HCT116 (cell line): Measurements from ENCODE around the gene ARNT2. TPM values are rescaled to one million over a fixed set of nuclear protein-coding genes. Genes with fewer than 3 reads are reported as not detected.

ENCODE experiments used
- ATAC-seq: fragments of 200-7000 bp; cut with Tn5 transposase; 2 replicates; pipeline ENCODE4 v1.9.1; 2020; ENCODE audit warnings: mild to moderate bottlenecking, moderate library complexity
- BruUV-seq: library from RNA; stranded (reverse); fragments of 400-500 nt; replicated peaks from 2 replicates; lab custom pipeline; 2021; lab: Mats Ljungman, UMichigan
- CTCF ChIA-PET: fragments of 300-600 bp; sonication (Branson Sonifier 250); formaldehyde crosslinking; loops from one replicate; lab custom pipeline; 2021; ENCODE audit warnings: antibody characterized with exemption; lab: Charles Lee
- POLR2A ChIA-PET: fragments of 300-600, 350-600 bp; sonication (Branson Sonifier 250); formaldehyde crosslinking; loops from one replicate; lab custom pipeline; 2021; ENCODE audit warnings: antibody characterized with exemption; lab: Charles Lee
- RAD21 ChIA-PET, 2 experiments: fragments of 300-600 bp; sonication (Branson Sonifier 250); formaldehyde crosslinking; loops; one replicate each; lab custom pipeline; 2023; ENCODE audit warnings: low total read pairs in 2 of 2; ENCODE audit not compliant: uncharacterized antibody in 2 of 2, unreplicated experiment in 2 of 2, low non-redundant PET in 1 of 2; lab: Charles Lee
- DNase-seq: peaks from one replicate; pipeline ENCODE4 v3.0.0-alpha.2; 2010; ENCODE audit warnings: low read depth, low spot score
- H2AFZ ChIP-seq: fragments of 200-600 bp; shearing (Covaris generic), sonication (generic); 2 replicates; pipeline ENCODE4 v1.6.1; 2017; ENCODE audit warnings: low read depth, mixed run types, mixed read lengths, antibody characterized with exemption, low read length; ENCODE audit not compliant: poor library complexity, severe bottlenecking
- H3K27ac ChIP-seq: 2 replicates; pipeline ENCODE4 v1.5.1; 2012; ENCODE audit warnings: low read depth, low read length
- H3K27me3 ChIP-seq: fragments of 200-600 bp; sonication (generic); 2 replicates; pipeline ENCODE4 v1.6.1; 2016; ENCODE audit warnings: mixed run types, low read length, mixed read lengths; ENCODE audit not compliant: insufficient read depth
- H3K36me3 ChIP-seq, 2 experiments: fragments of 200-500 bp in 1 of 2; fragments of 200-600 bp in 1 of 2; sonication (Bioruptor generic) in 1 of 2; sonication (generic) in 1 of 2; 2 replicates each; pipeline versions ENCODE4 v1.5.1 to v1.6.1; 2014 to 2016; ENCODE audit warnings: low read length in 2 of 2, inconsistent platforms in 1 of 2, mixed read lengths in 1 of 2, mixed run types in 1 of 2; ENCODE audit not compliant: insufficient read depth in 2 of 2, control insufficient read depth in 1 of 2
- H3K4me1 ChIP-seq, 2 experiments: fragments of 200-600 bp in 1 of 2; sonication (generic) in 1 of 2; 2 replicates each; pipeline versions ENCODE4 v1.5.1 to v1.6.1; 2012 to 2017; ENCODE audit warnings: low read length in 2 of 2, inconsistent platforms in 1 of 2, mild to moderate bottlenecking in 1 of 2, mixed read lengths in 1 of 2, mixed run types in 1 of 2, moderate library complexity in 1 of 2; ENCODE audit not compliant: insufficient read depth in 2 of 2, control insufficient read depth in 1 of 2
- H3K4me2 ChIP-seq: fragments of 200-600 bp; sonication (generic); 2 replicates; pipeline ENCODE4 v1.6.1; 2017; ENCODE audit warnings: mixed run types, low read length, mixed read lengths
- H3K4me3 ChIP-seq, 2 experiments: fragments of 200-600 bp in 1 of 2; sonication (generic) in 1 of 2; replicated peaks in 1 of 2; 2 replicates each; pipeline ENCODE4 v1.5.1; 2011 to 2016; ENCODE audit warnings: low read length in 2 of 2, control low read depth in 1 of 2, low read depth in 1 of 2, mild to moderate bottlenecking in 1 of 2, mixed read lengths in 1 of 2, mixed run types in 1 of 2
- H3K79me2 ChIP-seq: fragments of 200-600 bp; sonication (generic); 2 replicates; pipeline ENCODE4 v1.6.1; 2017; ENCODE audit warnings: mild to moderate bottlenecking, mixed run types, low read length, moderate library complexity, mixed read lengths; ENCODE audit not compliant: insufficient read depth
- H3K9ac ChIP-seq: fragments of 200-600 bp; sonication (generic); 2 replicates; pipeline ENCODE4 v1.6.1; 2016; ENCODE audit warnings: low read length, mixed read lengths
- H3K9me2 ChIP-seq: fragments of 200-600 bp; sonication (generic), shearing (Covaris generic); 2 replicates; pipeline ENCODE4 v1.6.1; 2017; ENCODE audit warnings: mixed run types, mild to moderate bottlenecking, moderate library complexity; ENCODE audit not compliant: insufficient read depth
- H3K9me3 ChIP-seq, 2 experiments: fragments of 200-500 bp in 1 of 2; fragments of 200-600 bp in 1 of 2; sonication (Bioruptor generic) in 1 of 2; sonication (generic) in 1 of 2; 2 replicates each; pipeline ENCODE4 v1.6.1; 2014 to 2017; ENCODE audit warnings: low read length in 2 of 2, mixed read lengths in 2 of 2, inconsistent platforms in 1 of 2, low read depth in 1 of 2, mild to moderate bottlenecking in 1 of 2, mixed run types in 1 of 2, moderate library complexity in 1 of 2; ENCODE audit not compliant: control insufficient read depth in 1 of 2, insufficient read depth in 1 of 2
- H4K20me1 ChIP-seq: fragments of 200-600 bp; sonication (generic), shearing (Covaris generic); 2 replicates; pipeline ENCODE4 v1.6.1; 2017; ENCODE audit warnings: mixed run types, mild to moderate bottlenecking, moderate library complexity; ENCODE audit not compliant: insufficient read depth
- CBX3 ChIP-seq: IDR thresholded peaks from 2 replicates; pipeline ENCODE4 v1.6.1; 2012; ENCODE audit warnings: low read depth
- EGR1 ChIP-seq: IDR thresholded peaks from 2 replicates; pipeline ENCODE4 v1.6.1; 2012; ENCODE audit warnings: low read depth
- ELF1 ChIP-seq: IDR thresholded peaks from 2 replicates; pipeline ENCODE4 v1.6.1; 2012; ENCODE audit warnings: low read depth, borderline replicate concordance
- EZH2phosphoT487 ChIP-seq: fragments of 200-600 bp; IDR thresholded peaks from 2 replicates; pipeline ENCODE4 v1.6.1; 2018; ENCODE audit warnings: antibody characterized with exemption, borderline replicate concordance
- FOSL1 ChIP-seq: IDR thresholded peaks from 2 replicates; pipeline ENCODE4 v1.6.1; 2012; ENCODE audit warnings: low read depth
- JUND ChIP-seq: IDR thresholded peaks from 2 replicates; pipeline ENCODE4 v1.6.1; 2012
- POLR2A ChIP-seq: IDR thresholded peaks from 2 replicates; pipeline ENCODE4 v1.7.0; 2011; ENCODE audit warnings: borderline replicate concordance; ENCODE audit not compliant: insufficient read depth, insufficient read length; ENCODE audit errors: extremely low read depth
- POLR2AphosphoS5 ChIP-seq: IDR thresholded peaks from 2 replicates; pipeline ENCODE4 v1.6.1; 2011; ENCODE audit warnings: mild to moderate bottlenecking, low read depth, low read length, moderate library complexity
- SIN3A ChIP-seq: IDR thresholded peaks from 2 replicates; pipeline ENCODE4 v1.6.1; 2012; ENCODE audit warnings: low read depth
- SP1 ChIP-seq: IDR thresholded peaks from 2 replicates; pipeline ENCODE4 v1.6.1; 2012; ENCODE audit warnings: low read depth
- TCF7L2 ChIP-seq: IDR thresholded peaks from 2 replicates; pipeline ENCODE4 v1.7.0; 2011; ENCODE audit warnings: borderline replicate concordance, inconsistent platforms; ENCODE audit not compliant: insufficient read depth, insufficient read length; ENCODE audit errors: extremely low read depth
- YY1 ChIP-seq: IDR thresholded peaks from 2 replicates; pipeline ENCODE4 v1.6.1; 2011; ENCODE audit warnings: low read length, low read depth, moderate library complexity, mild to moderate bottlenecking; ENCODE audit not compliant: insufficient replicate concordance; ENCODE audit errors: extremely low read depth
- ZFX ChIP-seq: fragments of 450-650 bp; IDR thresholded peaks from 2 replicates; pipeline ENCODE4 v1.6.1; 2017
- ZNF274 ChIP-seq: fragments of 200-500 bp; sonication (Bioruptor generic); IDR thresholded peaks from 2 replicates; pipeline ENCODE4 v1.6.1; 2014; ENCODE audit warnings: mild to moderate bottlenecking, low read depth, low read length, inconsistent platforms
- intact Hi-C: fragments of 100-400 bp; cut with micrococcal nuclease; formaldehyde crosslinking; loops from 2 replicates; pipeline ENCODE4 v1.10.0; 2022
- total RNA-seq: library from RNA; stranded (reverse); gene quantifications from one replicate; pipeline ENCODE4 v1.2.1, GENCODE V29; 2021; ENCODE audit not compliant: unreplicated experiment
- TF ChIP-seq, protein P1 (sequence below), 3 experiments: fragments of 200-600 bp in 1 of 3; sonication (generic) in 1 of 3; IDR thresholded peaks in 2 of 3; conservative IDR thresholded peaks in 1 of 3; 2 replicates each; pipeline ENCODE4 v1.5.1; 2012 to 2017; ENCODE audit warnings: low read depth in 2 of 3, low read length in 2 of 3, antibody characterized with exemption in 1 of 3, borderline replicate concordance in 1 of 3, control low read depth in 1 of 3, mild to moderate bottlenecking in 1 of 3, mixed read lengths in 1 of 3, mixed run types in 1 of 3, moderate library complexity in 1 of 3; ENCODE audit not compliant: insufficient read depth in 1 of 3
- TF ChIP-seq, protein P2 (sequence below): IDR thresholded peaks from 2 replicates; pipeline ENCODE4 v1.6.1; 2012; ENCODE audit warnings: low read depth
- TF ChIP-seq, protein P3 (sequence below): IDR thresholded peaks from 2 replicates; pipeline ENCODE4 v1.6.1; 2012

The ARNT2 gene
- total RNA-seq, 1 experiment from 2014 or later = 3.0 TPM

DNA sequence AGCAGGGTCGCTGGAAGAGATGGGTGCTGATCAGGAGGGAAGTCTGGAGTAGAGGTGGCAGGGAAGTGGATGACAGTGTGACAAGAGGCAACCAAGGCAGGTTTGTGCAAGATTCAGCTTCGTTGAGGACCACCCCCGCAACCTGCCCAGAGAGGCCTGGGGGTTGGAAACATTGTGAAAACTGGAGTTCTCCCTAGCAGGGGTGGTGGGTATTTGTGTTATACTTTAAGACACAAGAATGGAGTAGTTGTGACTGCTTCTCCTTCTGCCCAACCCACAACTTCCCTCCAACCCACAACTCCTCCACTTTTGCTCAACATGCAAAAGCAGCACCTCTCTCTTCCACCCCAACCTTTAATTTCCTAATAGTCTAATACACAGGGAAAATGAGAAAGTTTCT, 8.6 kb upstream of the ARNT2 start (continued):
- TF ChIP-seq, protein P1, sequence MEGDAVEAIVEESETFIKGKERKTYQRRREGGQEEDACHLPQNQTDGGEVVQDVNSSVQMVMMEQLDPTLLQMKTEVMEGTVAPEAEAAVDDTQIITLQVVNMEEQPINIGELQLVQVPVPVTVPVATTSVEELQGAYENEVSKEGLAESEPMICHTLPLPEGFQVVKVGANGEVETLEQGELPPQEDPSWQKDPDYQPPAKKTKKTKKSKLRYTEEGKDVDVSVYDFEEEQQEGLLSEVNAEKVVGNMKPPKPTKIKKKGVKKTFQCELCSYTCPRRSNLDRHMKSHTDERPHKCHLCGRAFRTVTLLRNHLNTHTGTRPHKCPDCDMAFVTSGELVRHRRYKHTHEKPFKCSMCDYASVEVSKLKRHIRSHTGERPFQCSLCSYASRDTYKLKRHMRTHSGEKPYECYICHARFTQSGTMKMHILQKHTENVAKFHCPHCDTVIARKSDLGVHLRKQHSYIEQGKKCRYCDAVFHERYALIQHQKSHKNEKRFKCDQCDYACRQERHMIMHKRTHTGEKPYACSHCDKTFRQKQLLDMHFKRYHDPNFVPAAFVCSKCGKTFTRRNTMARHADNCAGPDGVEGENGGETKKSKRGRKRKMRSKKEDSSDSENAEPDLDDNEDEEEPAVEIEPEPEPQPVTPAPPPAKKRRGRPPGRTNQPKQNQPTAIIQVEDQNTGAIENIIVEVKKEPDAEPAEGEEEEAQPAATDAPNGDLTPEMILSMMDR (IDR thresholded peaks at IDR 0.05 in 2 of 3, conservative IDR thresholded peaks at IDR 0.05 in 1 of 3; ENCODE audit: borderline replicate concordance in 1 of 3, insufficient read depth in 1 of 3, low read depth in 2 of 3, low read length in 2 of 3) = no peak
- TF ChIP-seq ZNF274 (no peak), SIN3A (no peak)

DNA sequence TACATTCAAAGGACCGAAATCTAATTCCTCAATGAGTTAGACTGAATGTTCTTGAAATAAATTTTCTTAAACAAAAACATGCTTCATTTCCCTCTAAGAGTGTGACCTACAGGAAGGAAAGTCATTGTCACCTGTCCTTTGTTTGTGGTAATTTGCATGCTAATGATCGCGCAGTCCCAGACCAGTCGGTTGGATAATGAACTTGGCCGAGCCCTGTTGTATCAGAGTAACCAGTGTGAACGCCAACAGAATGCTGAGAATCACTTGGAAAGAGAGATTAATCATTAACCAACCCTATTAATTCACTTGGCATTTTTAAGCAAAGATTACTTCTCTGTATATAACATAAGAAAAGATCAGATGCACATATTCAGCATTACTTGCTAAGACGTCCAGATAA, 8.1 kb upstream of the ARNT2 start:
- no peak for ATAC-seq
- RAD21 ChIA-PET = no interaction called here
- Histone ChIP-seq H3K9me2 (no peaks in the 10 kb centered on the region), H3K9me3 (no peaks in the 10 kb centered on the region), H3K4me1 (no peaks in the 10 kb centered on the region), H3K4me3 (no peak overlapping the region), H4K20me1 (no peaks in the 10 kb centered on the region), H3K36me3 (no peaks in the 10 kb centered on the region), H3K4me2 (no peak overlapping the region), H3K27me3 (peaks cover 9% of the 10 kb centered on the region; the same call in 1 of the 2 replicates), H2AFZ (no peak overlapping the region), H3K9ac (no peak overlapping the region), H3K79me2 (no peaks in the 10 kb centered on the region), H3K27ac (no peak overlapping the region)
- no TSS peak for BruUV-seq
- TF ChIP-seq, protein P2, sequence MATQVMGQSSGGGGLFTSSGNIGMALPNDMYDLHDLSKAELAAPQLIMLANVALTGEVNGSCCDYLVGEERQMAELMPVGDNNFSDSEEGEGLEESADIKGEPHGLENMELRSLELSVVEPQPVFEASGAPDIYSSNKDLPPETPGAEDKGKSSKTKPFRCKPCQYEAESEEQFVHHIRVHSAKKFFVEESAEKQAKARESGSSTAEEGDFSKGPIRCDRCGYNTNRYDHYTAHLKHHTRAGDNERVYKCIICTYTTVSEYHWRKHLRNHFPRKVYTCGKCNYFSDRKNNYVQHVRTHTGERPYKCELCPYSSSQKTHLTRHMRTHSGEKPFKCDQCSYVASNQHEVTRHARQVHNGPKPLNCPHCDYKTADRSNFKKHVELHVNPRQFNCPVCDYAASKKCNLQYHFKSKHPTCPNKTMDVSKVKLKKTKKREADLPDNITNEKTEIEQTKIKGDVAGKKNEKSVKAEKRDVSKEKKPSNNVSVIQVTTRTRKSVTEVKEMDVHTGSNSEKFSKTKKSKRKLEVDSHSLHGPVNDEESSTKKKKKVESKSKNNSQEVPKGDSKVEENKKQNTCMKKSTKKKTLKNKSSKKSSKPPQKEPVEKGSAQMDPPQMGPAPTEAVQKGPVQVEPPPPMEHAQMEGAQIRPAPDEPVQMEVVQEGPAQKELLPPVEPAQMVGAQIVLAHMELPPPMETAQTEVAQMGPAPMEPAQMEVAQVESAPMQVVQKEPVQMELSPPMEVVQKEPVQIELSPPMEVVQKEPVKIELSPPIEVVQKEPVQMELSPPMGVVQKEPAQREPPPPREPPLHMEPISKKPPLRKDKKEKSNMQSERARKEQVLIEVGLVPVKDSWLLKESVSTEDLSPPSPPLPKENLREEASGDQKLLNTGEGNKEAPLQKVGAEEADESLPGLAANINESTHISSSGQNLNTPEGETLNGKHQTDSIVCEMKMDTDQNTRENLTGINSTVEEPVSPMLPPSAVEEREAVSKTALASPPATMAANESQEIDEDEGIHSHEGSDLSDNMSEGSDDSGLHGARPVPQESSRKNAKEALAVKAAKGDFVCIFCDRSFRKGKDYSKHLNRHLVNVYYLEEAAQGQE = no peak
- TF ChIP-seq POLR2AphosphoS5 (no peak), EGR1 (no peak), FOSL1 (no peak), POLR2A (no peak), ELF1 (no peak), ZNF274 (no peak), CBX3 (no peak), TCF7L2 (no peak), EZH2phosphoT487 (no peak), YY1 (no peak), ZFX (no peak), SIN3A (no peak), JUND (no peak), SP1 (no peak)
- TF ChIP-seq, protein P1 (IDR thresholded peaks at IDR 0.05 in 2 of 3, conservative IDR thresholded peaks at IDR 0.05 in 1 of 3; ENCODE audit: borderline replicate concordance in 1 of 3, insufficient read depth in 1 of 3, low read depth in 2 of 3, low read length in 2 of 3) = no peak
- TF ChIP-seq, protein P3, sequence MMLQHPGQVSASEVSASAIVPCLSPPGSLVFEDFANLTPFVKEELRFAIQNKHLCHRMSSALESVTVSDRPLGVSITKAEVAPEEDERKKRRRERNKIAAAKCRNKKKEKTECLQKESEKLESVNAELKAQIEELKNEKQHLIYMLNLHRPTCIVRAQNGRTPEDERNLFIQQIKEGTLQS = no peak
- POLR2A ChIA-PET = no interaction called here
- DNase-seq = no peak
- CTCF ChIA-PET = no interaction called here
- intact Hi-C loops = no loop called here
